SK-N-SH (cell line): Measurements from ENCODE around the gene SMC1A. TPM values are rescaled to one million over a fixed set of nuclear protein-coding genes. Genes with fewer than 3 reads are reported as not detected.

ENCODE experiments used
- CTCF ChIA-PET: fragments of 300-600, 350-600 bp; formaldehyde crosslinking; extraction: SDS; loops from one replicate; lab custom pipeline; 2021; lab: Yijun Ruan, JAX
- POLR2A ChIA-PET: fragments of 350-600 bp; sonication (Branson Sonifier 250); formaldehyde crosslinking; extraction: SDS; loops from one replicate; lab custom pipeline; 2020; ENCODE audit warnings: antibody characterized with exemption, inconsistent platforms; lab: Yijun Ruan, JAX
- DNase-seq: peaks from one replicate; pipeline ENCODE4 v3.0.0; 2012
- H2AFZ ChIP-seq: fragments of 200-600 bp; sonication (generic); 2 replicates; pipeline ENCODE4 v1.8.1; 2016; ENCODE audit warnings: antibody characterized with exemption, mild to moderate bottlenecking, low read depth
- H3F3A ChIP-seq: fragments of 200-600 bp; sonication (generic); replicated peaks from 2 replicates; pipeline ENCODE3; 2016; ENCODE audit warnings: antibody characterized with exemption, mild to moderate bottlenecking; ENCODE audit not compliant: insufficient read depth
- H3K27ac ChIP-seq, 2 experiments: fragments of 200-500 bp in 1 of 2; fragments of 200-600 bp in 1 of 2; sonication (Bioruptor generic) in 1 of 2; sonication (generic), shearing (Covaris generic) in 1 of 2; 2 replicates each; pipeline versions ENCODE4 v1.5.1 to v1.6.1; 2014 to 2016; ENCODE audit warnings: low read depth in 2 of 2, inconsistent platforms in 1 of 2, low read length in 1 of 2, mild to moderate bottlenecking in 1 of 2, mixed read lengths in 1 of 2
- H3K27me3 ChIP-seq: fragments of 200-600 bp; sonication (generic), shearing (Covaris generic); 2 replicates; pipeline ENCODE4 v1.6.1; 2016; ENCODE audit warnings: mixed run types; ENCODE audit not compliant: insufficient read depth
- H3K36me3 ChIP-seq, 2 experiments: fragments of 200-500 bp in 1 of 2; fragments of 200-600 bp in 1 of 2; sonication (Bioruptor generic) in 1 of 2; sonication (generic) in 1 of 2; replicated peaks in 1 of 2; 2 replicates each; pipeline versions ENCODE3 to v1.5.1; 2014 to 2016; ENCODE audit warnings: low read length in 1 of 2, mild to moderate bottlenecking in 1 of 2; ENCODE audit not compliant: insufficient read depth in 2 of 2, control insufficient read depth in 1 of 2
- H3K4me1 ChIP-seq, 2 experiments: fragments of 200-500 bp in 1 of 2; fragments of 200-600 bp in 1 of 2; sonication (Bioruptor generic) in 1 of 2; sonication (generic), shearing (Covaris generic) in 1 of 2; 2 replicates each; pipeline versions ENCODE4 v1.5.1 to v1.6.1; 2014 to 2016; ENCODE audit warnings: low read depth in 1 of 2, low read length in 1 of 2, mixed run types in 1 of 2; ENCODE audit not compliant: insufficient read depth in 2 of 2, control insufficient read depth in 1 of 2
- H3K4me2 ChIP-seq: fragments of 200-600 bp; sonication (generic), shearing (Covaris generic); 2 replicates; pipeline ENCODE4 v1.6.1; 2017; ENCODE audit warnings: mixed run types
- H3K4me3 ChIP-seq, 2 experiments: fragments of 200-500 bp in 1 of 2; fragments of 200-600 bp in 1 of 2; sonication (Bioruptor generic) in 1 of 2; sonication (generic), shearing (Covaris generic) in 1 of 2; 2 replicates each; pipeline versions ENCODE4 v1.5.1 to v1.8.1; 2014 to 2016; ENCODE audit warnings: low read depth in 2 of 2, inconsistent platforms in 1 of 2, low read length in 1 of 2, mild to moderate bottlenecking in 1 of 2, mixed read lengths in 1 of 2, moderate library complexity in 1 of 2
- H3K79me2 ChIP-seq: fragments of 200-600 bp; sonication (generic); 2 replicates; pipeline ENCODE4 v1.8.1; 2017; ENCODE audit warnings: mild to moderate bottlenecking; ENCODE audit not compliant: insufficient read depth
- H3K9ac ChIP-seq: fragments of 200-600 bp; sonication (generic); 2 replicates; pipeline ENCODE4 v1.6.1; 2017; ENCODE audit warnings: mixed run types
- H3K9me2 ChIP-seq: fragments of 200-600 bp; sonication (generic); 2 replicates; pipeline ENCODE4 v1.6.1; 2017; ENCODE audit warnings: mixed run types
- H3K9me3 ChIP-seq: fragments of 200-600 bp; sonication (generic); 2 replicates; pipeline ENCODE4 v1.6.1; 2017; ENCODE audit warnings: mixed run types, mild to moderate bottlenecking, moderate library complexity
- H4K20me1 ChIP-seq: fragments of 200-600 bp; sonication (generic); 2 replicates; pipeline ENCODE4 v1.6.1; 2017; ENCODE audit warnings: mild to moderate bottlenecking, mixed run types; ENCODE audit not compliant: insufficient read depth
- EP300 ChIP-seq, 2 experiments: IDR thresholded peaks; 2 replicates each; pipeline versions ENCODE4 v1.4.0 to v1.6.1; 2012; ENCODE audit warnings: borderline replicate concordance in 1 of 2, low read depth in 1 of 2, low read length in 1 of 2
- EZH2phosphoT487 ChIP-seq: fragments of 200-600 bp; sonication (generic); IDR thresholded peaks from 2 replicates; pipeline ENCODE4 v1.6.1; 2017; ENCODE audit warnings: low read depth, mixed run types, mild to moderate bottlenecking, antibody characterized with exemption, moderate library complexity, borderline replicate concordance
- JUND ChIP-seq: IDR thresholded peaks from 2 replicates; pipeline ENCODE4 v1.4.0; 2012
- PBX3 ChIP-seq: IDR thresholded peaks from 2 replicates; pipeline ENCODE4; 2012
- RAD21 ChIP-seq: IDR thresholded peaks from 2 replicates; pipeline ENCODE4 v1.6.1; 2012; ENCODE audit warnings: mild to moderate bottlenecking, low read length
- SMC3 ChIP-seq: IDR thresholded peaks from 2 replicates; pipeline ENCODE4 v1.6.1; 2012; ENCODE audit warnings: low read depth, low read length, improper control_type of control experiment
- TEAD4 ChIP-seq: IDR thresholded peaks from 2 replicates; pipeline ENCODE4 v1.4.0; 2012; ENCODE audit warnings: mild to moderate bottlenecking, borderline replicate concordance; ENCODE audit not compliant: insufficient read depth
- USF1 ChIP-seq: IDR thresholded peaks from 2 replicates; pipeline ENCODE4 v1.4.0; 2012; ENCODE audit warnings: low read depth, borderline replicate concordance
- WGBS: methylation state at CpG from one replicate; pipeline ENCODE4 v1.1.6; 2017; ENCODE audit warnings: low lambda C conversion rate; 5-methylcytosine and 5-hydroxymethylcytosine counted together
- polyA plus RNA-seq, 3 experiments: library from polyadenylated mRNA; depleted of rRNA; stranded (reverse); fragments of >200 nt; gene quantifications; 2 replicates each; pipeline ENCODE4 v1.2.3, GENCODE V29; 2012
- TF ChIP-seq, protein P1 (sequence below): IDR thresholded peaks from 2 replicates; pipeline ENCODE4 v1.4.0; 2012; ENCODE audit warnings: low read depth

Gene SMC1A
- polyA plus RNA-seq, 1 of the 3 experiments (the other 2 are of a cell fraction): 34.6 TPM

GRCh38 chrX:53333853-53334252, 88.6 kb downstream of the SMC1A start (continued):
- TF ChIP-seq RAD21: no peak
- TF ChIP-seq, protein P1, sequence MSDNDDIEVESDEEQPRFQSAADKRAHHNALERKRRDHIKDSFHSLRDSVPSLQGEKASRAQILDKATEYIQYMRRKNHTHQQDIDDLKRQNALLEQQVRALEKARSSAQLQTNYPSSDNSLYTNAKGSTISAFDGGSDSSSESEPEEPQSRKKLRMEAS: no peak
- TF ChIP-seq JUND: no peak
- no peak for TF ChIP-seq USF1

DNA sequence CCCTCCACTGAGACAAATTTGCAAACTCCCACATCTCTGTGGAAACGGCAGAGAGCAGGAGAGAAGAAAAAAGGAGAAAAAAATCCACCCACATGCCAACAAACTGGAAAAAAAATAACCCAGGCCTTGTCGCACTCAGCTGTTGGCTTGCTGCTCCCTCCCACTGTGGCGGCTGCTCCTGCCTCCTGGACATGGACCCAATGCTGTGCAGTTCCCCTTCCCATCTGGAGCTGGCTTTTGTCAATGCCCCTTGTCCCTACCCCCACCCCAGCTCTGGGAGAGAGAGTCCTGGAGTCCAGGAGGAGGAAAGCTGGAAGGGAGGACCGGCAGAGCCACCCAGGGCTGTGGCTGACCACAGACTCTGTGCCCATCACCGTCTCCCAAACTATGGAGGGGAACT, 90.2 kb downstream of the SMC1A start:
- H3K4me3 ChIP-seq: no peak overlapping the region
- CTCF ChIA-PET: interaction anchor here (1.3 to 7.6 kb wide), 6 partner anchors 12 to 47 kb away, joined by 3 to 88 read pairs (median 12); no protein-coding TSS in a partner anchor
- H3K4me1 ChIP-seq: no peaks in the 10 kb centered on the region
- no peaks in the 10 kb centered on the region for H3K36me3 ChIP-seq
- no peaks in the 10 kb centered on the region for H3F3A ChIP-seq
- peaks cover 62% of the 10 kb centered on the region for H3K27me3 ChIP-seq
- no peaks in the 10 kb centered on the region for H3K9me3 ChIP-seq
- H3K4me2 ChIP-seq: no peak overlapping the region
- H3K27ac ChIP-seq: no peak overlapping the region
- H3K79me2 ChIP-seq: no peaks in the 10 kb centered on the region
- no peak overlapping the region for H3K9ac ChIP-seq
- no peaks in the 10 kb centered on the region for H4K20me1 ChIP-seq
- POLR2A ChIA-PET: no interaction called here
- H2AFZ ChIP-seq: no peak overlapping the region
- H3K9me2 ChIP-seq: no peaks in the 10 kb centered on the region
- no peak for DNase-seq
- TF ChIP-seq TEAD4 (no peak), EZH2phosphoT487 (no peak)
- 20% methylated on average over 5 of the region's 5 CpGs for WGBS

- peaks cover 75% of the 10 kb centered on the region for H3K27me3 ChIP-seq
- no peaks in the 10 kb centered on the region for H3K9me3 ChIP-seq
- H3K36me3 ChIP-seq: no peaks in the 10 kb centered on the region
- no peak overlapping the region for H3K9ac ChIP-seq
- no peak overlapping the region for H3K27ac ChIP-seq
- no peaks in the 10 kb centered on the region for H3K9me2 ChIP-seq
- 46% methylated on average over 9 of the region's 10 CpGs for WGBS
- H3K4me2 ChIP-seq: no peak overlapping the region
- no peaks in the 10 kb centered on the region for H3K4me1 ChIP-seq
- CTCF ChIA-PET: interaction anchor here (1.2 to 7.6 kb wide), 5 partner anchors 11 to 75 kb away, joined by 3 to 88 read pairs (median 12); no protein-coding TSS in a partner anchor
- TF ChIP-seq SMC3 (no peak), EP300 (IDR thresholded peaks at IDR 0.05; ENCODE audit: borderline replicate concordance in 1 of 2, low read depth in 1 of 2, low read length in 1 of 2) (no peak), PBX3 (no peak)
- TF ChIP-seq, all 33 proteins: peak for 0
- no peak for DNase-seq
- H2AFZ ChIP-seq: no peak overlapping the region
- POLR2A ChIA-PET: interaction anchor here (0.6 kb wide), 1 partner anchor 55 kb away, joined by 3 read pairs; no protein-coding TSS in a partner anchor
- H3K79me2 ChIP-seq: no peaks in the 10 kb centered on the region
- H3F3A ChIP-seq: no peaks in the 10 kb centered on the region
- no peak overlapping the region for H3K4me3 ChIP-seq
- no peaks in the 10 kb centered on the region for H4K20me1 ChIP-seq
Observed at GRCh38 chrX:53330331-53330730, 92.1 kb downstream of the SMC1A start.
